Fibroblast of mammary gland (primary cell): ENCODE results near the gene STX4.
A peak's percentile ranks its signal among the peaks of the same experiment; 100 is the strongest.

Experiments used
- DNase-seq: peaks from one replicate; pipeline ENCODE4 v3.0.0-alpha.2; 2010; ENCODE audit warnings: low read depth
- H3K4me3 ChIP-seq: 2 replicates; pipeline ENCODE4 v1.5.1; 2011; ENCODE audit warnings: low read depth, mild to moderate bottlenecking, low read length, moderate library complexity; ENCODE audit not compliant: control insufficient read depth
- TF ChIP-seq, protein P1 (sequence below): conservative IDR thresholded peaks from 2 replicates; pipeline ENCODE4 v1.5.1; 2011; ENCODE audit warnings: low read depth, low read length, inconsistent platforms; ENCODE audit not compliant: control insufficient read depth, insufficient read depth

The STX4 gene

GRCh38 chr16:31074814-31075183 is 41.4 kb downstream of the STX4 start:
- H3K4me3 ChIP-seq, result peak overlapping the region; percentile 98
- TF ChIP-seq, protein P1, sequence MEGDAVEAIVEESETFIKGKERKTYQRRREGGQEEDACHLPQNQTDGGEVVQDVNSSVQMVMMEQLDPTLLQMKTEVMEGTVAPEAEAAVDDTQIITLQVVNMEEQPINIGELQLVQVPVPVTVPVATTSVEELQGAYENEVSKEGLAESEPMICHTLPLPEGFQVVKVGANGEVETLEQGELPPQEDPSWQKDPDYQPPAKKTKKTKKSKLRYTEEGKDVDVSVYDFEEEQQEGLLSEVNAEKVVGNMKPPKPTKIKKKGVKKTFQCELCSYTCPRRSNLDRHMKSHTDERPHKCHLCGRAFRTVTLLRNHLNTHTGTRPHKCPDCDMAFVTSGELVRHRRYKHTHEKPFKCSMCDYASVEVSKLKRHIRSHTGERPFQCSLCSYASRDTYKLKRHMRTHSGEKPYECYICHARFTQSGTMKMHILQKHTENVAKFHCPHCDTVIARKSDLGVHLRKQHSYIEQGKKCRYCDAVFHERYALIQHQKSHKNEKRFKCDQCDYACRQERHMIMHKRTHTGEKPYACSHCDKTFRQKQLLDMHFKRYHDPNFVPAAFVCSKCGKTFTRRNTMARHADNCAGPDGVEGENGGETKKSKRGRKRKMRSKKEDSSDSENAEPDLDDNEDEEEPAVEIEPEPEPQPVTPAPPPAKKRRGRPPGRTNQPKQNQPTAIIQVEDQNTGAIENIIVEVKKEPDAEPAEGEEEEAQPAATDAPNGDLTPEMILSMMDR, result no peak
- peak; percentile 49 for DNase-seq

GRCh38 chr16:31076319-31076718 is 43.0 kb downstream of the STX4 start:
- H3K4me3 ChIP-seq, result no peak overlapping the region
- no peak for DNase-seq
- TF ChIP-seq, protein P1, result no peak

GRCh38 chr16:31077024-31077423 is 43.7 kb downstream of the STX4 start:
- no peak for DNase-seq
- TF ChIP-seq, protein P1, result no peak

GRCh38 chr16:31077592-31078396 is 44.4 kb downstream of the STX4 start:
- H3K4me3 ChIP-seq, result no peak overlapping the region
- no peak for DNase-seq
- TF ChIP-seq, protein P1, result no peak

More at GRCh38 chr16:31077024-31077423, 43.7 kb downstream of the STX4 start:
- H3K4me3 ChIP-seq, result no peak overlapping the region

GRCh38 chr16:31078597-31079341 is 45.4 kb downstream of the STX4 start:
- no peak overlapping the region for H3K4me3 ChIP-seq
- no peak for DNase-seq
- TF ChIP-seq, protein P1, result no peak

DNA sequence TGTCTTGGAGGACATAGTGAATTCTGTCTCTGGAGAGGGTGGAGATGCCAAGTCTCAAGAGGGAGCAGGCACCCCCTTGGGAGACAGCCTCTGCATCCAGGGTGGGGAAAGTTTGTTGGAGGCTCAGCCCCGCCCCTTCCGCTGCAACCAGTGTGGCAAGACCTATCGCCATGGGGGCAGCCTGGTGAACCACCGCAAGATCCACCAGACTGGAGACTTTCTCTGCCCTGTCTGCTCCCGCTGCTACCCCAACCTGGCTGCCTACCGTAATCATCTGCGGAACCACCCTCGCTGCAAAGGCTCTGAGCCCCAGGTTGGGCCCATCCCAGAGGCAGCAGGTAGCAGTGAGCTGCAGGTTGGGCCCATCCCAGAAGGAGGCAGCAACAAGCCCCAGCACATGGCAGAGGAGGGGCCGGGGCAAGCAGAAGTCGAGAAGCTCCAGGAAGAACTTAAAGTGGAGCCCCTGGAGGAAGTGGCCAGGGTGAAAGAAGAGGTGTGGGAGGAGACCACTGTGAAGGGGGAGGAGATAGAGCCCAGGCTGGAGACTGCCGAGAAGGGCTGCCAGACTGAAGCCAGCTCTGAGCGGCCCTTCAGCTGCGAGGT is 46.1 kb downstream of the STX4 start:
- H3K4me3 ChIP-seq, result no peak overlapping the region
- TF ChIP-seq, protein P1, result no peak
- no peak for DNase-seq
